ENCODE results near the gene SCN9A.
"Not testable (repeated sequence)": the region's sequence is repeated elsewhere in the genome, so short reads cannot be mapped to it uniquely, and the experiment has no call there.

Gene SCN9A

GRCh38 chr2:166332106-166332505 lies 43.6 kb downstream of the SCN9A start:
- DNase-seq: no peak

- DNase-seq: no peak
Measured at GRCh38 chr2:166331468-166331867, 44.3 kb downstream of the SCN9A start.

DNA sequence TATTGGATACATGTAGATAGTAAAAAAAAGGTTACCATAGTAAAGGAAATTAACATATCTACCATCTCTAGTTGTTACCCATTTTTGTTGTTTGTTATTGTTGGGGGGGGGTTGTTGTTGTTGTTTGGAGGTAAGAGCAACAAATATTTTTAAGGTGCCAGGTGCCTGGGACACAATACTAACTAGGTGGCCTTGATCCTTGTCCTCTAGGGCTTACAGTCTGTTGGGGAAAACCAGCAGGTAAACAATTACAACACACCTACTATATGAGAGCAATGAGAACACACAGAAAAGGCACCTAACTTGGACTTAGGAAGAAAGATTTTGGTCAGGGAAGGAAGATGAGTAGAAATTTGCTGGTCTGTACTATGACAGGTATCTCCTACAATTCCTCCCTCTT lies 46.3 kb downstream of the SCN9A start:
- DNase-seq: no peak

GRCh38 chr2:166328147-166328546 lies 47.6 kb downstream of the SCN9A start:
- no peak for DNase-seq

DNA sequence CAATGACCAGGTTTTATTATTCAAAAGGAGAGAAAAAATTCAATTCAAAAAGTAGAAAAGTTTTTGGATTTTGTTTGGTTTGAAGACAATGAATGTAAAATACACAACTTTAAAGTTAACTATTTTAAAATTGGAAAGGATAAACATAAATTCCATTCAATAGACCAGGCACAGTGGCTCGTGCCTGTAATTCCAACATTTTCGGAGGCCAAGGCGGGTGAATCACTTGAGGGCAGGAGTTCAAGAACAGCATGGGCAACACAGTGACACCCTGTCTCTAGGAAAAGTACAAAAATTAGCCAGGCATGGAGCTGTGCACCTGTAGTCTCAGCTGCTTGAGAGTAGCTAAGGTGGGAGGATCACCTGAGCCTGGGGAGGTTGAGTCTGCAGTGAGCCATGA lies 54.7 kb downstream of the SCN9A start:
- DNase-seq: no peak

DNA sequence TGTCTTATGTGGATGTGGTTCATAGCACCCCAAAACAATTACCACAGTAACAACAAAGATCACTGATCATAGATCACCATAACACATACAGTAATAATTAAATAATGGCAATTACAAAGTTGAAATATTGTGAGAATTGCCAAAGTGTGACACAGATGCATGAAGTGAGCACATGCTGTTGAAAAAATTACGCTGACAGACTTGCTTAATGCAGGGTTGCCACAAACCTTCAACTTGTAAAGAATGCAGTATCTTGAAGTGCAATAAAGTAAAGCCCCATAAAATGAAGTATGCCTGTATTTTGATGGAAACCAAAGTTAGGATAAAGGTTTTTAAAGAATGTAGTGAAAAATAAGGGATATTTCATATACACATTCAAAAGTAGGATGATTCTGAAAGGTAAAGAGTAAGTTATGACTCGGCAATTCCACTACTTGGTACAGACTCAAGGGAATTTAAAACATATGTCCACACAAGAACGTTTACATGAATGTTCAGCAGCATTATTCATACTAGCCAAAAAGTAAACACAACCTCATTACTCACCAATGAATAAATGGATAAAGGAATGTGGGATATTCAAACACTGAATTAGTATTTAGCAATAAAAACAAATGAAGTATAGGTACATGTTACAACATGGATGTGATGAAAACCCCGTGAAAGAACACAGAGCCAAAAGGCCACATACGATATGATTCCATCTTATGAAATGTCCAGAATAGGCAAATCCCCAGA lies 61.6 kb downstream of the SCN9A start:
- no peak for DNase-seq

DNA sequence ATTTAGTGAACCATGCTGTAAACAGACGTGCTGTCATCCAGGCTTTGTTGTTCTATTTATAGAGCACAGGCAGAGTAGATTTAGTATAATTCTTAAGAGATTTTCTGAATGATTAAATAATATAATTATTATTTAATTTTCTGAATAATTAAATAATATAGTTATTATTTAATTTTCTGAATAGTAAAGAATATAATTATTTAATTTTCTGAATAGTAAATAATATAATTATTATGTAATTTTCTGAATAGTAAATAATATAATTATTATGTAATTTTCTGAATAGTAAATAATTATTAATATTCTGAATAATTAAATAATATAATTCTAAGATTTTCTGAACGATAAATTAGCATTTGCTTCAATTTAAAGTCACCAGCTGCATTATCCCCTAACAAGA lies 62.9 kb downstream of the SCN9A start:
- not testable (repeated sequence) for DNase-seq

GRCh38 chr2:166307326-166307725 lies 68.4 kb downstream of the SCN9A start:
- DNase-seq: no peak

- DNase-seq: no peak
Measured at GRCh38 chr2:166304656-166305055, 71.1 kb downstream of the SCN9A start.

DNA sequence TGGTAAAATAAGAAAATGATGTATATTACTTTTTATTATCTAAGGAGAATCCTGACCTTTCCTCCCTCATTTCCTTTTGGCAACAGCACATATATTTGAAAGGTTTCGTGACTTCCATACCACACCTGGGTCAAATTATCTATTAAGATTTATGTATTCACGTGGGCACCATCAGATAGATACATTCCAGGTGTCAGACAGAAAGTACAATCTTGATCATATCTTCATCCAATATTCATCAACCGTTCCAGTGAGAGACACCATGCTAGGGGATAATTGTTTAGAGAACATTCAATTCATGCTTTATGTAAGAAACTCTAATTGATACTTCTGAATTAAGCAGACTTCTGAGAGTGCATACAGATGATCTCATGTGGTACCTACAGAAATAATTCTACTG lies 73.7 kb downstream of the SCN9A start:
- no peak for DNase-seq

DNA sequence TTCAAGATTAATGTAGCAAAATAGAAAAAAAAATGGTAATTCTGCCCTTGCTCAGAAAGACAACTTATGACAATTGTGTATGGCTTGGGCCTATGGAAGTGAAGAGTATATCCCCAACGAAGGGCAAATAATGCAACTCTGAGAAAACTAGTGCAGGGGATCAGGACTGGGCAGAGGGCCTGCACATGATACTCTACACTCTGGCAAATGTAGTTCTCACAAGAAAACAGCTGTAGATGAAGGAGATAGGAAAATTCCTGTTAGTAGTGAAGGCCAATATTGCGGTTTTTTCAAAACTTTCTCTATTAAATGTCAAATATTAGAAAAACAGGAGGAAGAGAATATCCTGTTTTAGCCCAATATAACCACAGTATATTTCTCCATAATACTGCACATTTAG lies 77.8 kb downstream of the SCN9A start:
- DNase-seq: no peak

- no peak for DNase-seq
Measured at GRCh38 chr2:166293984-166294383, 81.8 kb downstream of the SCN9A start.

DNA sequence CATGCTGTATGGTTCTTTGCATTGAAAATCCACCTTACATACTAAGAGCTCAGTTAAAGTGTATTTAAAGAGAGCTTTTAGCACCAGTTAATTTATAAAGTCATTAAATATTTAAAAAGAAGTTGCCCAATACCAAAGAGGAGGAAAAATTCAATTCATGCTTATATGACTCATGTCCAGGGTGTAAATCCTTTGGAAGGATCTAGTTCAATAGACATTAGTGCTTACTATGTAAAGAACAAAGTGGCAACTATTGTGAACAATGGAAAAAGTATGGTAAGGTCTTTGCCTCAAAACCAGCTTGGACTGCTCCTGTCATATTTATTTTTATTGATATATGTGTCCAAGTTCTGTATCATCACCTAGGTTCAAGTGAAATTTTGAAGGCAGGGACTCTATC lies 90.5 kb downstream of the SCN9A start:
- no peak for DNase-seq

- no peak for DNase-seq
Measured at GRCh38 chr2:166284359-166284758, 91.4 kb downstream of the SCN9A start.

DNA sequence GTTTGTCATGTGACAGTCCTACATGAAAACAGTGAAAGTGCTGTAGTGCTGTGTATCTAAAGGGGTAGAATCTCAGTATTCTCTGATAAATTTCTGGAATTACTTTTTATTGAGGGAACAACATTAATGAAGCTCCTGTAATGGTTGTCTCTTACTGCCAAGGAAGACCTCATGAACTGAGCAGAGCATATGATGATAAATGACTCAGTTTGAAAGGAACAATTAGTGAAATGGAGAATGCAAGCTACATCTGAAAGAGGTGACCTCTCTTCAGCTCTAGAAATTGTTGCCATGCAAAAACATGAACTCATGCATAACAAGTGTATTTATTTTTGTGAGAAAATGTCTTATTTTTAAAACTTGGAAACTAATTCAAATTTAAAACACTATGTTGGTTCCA lies 93.6 kb downstream of the SCN9A start:
- no peak for DNase-seq

DNA sequence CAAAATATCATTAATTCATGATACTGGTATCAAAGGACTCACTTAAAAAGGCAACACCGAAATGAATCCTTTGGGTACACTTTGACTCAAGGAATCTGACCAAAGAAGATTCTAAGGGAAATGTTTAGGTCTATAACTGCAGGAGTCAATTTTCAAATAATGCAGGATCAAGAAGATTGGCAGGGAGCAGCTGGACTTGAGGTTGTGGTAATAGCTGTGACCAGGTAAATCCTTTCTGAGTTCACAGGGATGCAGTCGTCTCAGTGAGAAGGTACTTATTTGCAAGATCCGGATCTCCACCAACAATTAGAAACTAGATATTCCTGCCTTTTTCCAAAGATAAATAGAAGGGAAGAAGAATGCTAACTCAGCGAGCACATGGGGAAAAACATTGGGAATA lies 96.9 kb downstream of the SCN9A start:
- DNase-seq: no peak

- no peak for DNase-seq
Measured at GRCh38 chr2:166270376-166270775, 105.4 kb downstream of the SCN9A start.

- DNase-seq: no peak
Measured at GRCh38 chr2:166269322-166269721, 106.4 kb downstream of the SCN9A start.

DNA sequence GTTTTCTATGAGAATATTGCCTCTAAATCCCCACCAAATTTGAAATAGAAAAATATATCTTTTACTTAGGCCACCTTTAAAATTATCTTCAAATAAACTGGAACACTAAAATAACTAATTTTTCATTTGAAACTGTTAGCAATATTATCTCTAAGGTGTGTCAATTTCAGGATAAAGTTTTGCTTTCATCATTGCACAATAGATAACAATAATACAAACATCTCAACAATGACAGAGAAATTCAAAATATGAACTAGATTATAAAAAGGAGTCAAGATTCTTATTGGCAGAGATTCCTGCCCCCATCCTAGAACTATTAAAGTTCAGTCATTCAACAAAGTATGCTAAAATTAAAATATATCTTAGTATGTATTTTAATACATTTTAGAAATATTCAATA lies 117.9 kb downstream of the SCN9A start:
- DNase-seq: no peak

DNA sequence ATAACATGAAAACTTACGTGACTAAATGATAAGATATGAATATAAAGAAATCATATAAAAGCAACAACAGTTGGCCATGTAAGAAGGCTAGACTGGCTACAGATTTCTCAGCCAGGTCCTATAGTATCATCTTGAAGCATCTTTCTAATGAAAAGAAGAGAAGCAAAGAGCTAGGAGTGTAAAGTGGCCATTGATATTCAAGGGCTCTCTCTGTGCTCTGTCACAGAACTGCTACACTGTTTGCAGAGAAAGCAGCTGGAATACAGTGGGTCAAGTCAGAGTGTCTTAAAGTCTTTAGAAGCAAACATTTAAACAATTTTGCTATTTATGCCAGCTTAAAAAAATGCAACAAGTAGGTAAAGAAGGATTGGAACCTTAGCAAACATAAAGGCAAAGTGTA lies 118.8 kb downstream of the SCN9A start:
- no peak for DNase-seq

- DNase-seq: no peak
Measured at GRCh38 chr2:166249318-166249717, 126.4 kb downstream of the SCN9A start.

DNA sequence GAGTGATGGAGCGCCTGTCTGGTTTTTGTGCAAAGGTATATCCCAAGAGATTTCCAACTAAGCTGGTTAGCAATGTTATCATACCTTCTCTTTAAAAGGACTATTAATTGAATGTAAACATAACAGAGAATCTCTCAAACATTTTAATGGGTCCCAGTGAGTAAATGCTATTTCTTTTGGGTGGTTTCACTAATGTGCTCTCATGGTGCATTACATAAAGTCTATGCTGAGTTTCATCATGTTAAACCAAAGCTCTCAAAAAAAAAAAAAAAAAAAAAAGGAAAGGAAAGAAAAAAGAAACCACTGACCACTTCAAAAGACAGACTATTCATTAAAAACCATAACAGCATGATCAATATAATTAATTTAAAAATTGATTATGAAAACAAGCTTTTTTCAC lies 128.8 kb downstream of the SCN9A start:
- no peak for DNase-seq

DNA sequence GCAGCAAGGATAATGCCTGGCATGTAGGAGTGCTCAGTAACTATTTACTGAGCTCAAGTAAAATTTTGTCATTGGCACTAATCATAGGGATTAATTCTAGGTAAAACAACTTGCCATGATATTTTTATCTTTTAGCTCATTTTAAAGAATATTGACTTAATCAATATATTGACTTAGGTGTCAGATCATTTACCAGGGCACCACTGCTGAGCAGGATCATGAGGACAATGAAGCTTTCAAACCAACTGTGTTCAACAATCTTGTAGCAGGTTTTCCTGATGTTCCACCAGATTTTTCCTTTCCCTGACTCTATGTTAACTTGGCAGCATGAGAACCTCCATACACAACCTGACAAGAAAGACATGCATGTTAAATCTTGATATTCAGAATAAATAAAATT lies 133.4 kb downstream of the SCN9A start:
- no peak for DNase-seq

DNA sequence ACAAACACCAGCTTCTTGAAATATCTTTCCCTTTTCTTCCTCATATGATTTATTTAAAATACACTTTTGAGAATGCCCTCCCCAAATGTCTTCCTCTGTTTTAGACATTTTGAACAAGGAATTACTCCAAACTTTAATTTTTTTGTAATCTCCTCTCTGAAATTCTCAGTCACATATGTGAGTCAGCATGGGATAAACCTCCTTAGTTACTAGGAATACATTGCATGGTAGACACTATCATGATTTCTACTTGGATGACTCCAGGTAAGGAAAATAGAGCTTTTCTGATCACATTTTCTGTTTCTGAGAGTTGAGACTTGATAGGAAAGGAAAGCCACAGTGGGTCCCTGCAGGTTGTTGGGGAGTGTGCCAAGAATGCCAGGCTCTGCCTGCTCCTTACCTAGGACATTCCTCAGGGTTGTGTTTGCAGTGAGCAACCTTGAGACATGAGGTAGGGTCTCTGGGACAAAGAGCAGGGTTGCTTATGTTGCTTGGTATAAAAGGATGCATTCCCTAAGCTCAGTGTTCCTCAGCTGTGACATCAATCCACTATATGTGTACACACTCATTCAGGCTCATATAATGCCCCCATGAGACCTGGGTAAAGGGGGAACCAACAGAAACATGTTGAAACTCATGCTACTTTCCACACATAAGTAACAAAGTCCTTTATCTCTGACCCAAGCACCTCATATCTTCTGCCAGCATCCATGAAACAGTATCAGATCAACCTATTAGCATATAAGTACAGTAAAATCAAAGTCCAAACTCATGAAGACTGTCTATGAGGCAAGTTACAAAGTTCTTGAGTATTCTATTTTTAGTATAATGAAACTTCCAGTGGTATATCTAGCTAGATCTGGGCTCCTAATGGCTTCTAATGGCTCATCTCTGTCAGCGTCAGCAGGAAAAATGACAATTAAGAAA lies 135.1 kb downstream of the SCN9A start:
- DNase-seq: no peak
